ENCODE data around the gene EZH2. TPM values are rescaled to one million over a fixed set of nuclear protein-coding genes. Genes with fewer than 3 reads are reported as not detected.

EZH2 gene
- 40.2 and 46.5 TPM in 2 replicates for total RNA-seq (2022)
- percentile 94 among the genes with signal in this experiment for Bru-seq, nascent RNA
- percentile 87 among the genes with signal in this experiment for BruChase-seq, experiment 1, labeled RNA remaining after a 6-hour chase
- percentile 94 among the genes with signal in this experiment for BruChase-seq, experiment 2, labeled RNA remaining after a 2-hour chase
- long read RNA-seq, transcript EZH2-203 (20 exons, 2,591 nt): major isoform, 16 of 170 reads
- long read RNA-seq, partial matches to known transcripts: 4 of 170 reads
- long read RNA-seq, other reads (novel, unspliced or antisense): 143 of 170 reads

GRCh38 chr7:148884049-148884298, at the start of gene EZH2:
TSS of gene EZH2 (minus strand) at chr7:148884291. CDS start at chr7:148847298, 36,993 bp downstream.
- Mint-ChIP-seq H3K27me3 (ENCODE audit: unreplicated experiment) (no peaks in the 10 kb centered on the region), H3K4me3 (ENCODE audit: low read depth, unreplicated experiment) (peak within 1 kb of the TSS; percentile 88), H3K27ac (ENCODE audit: unreplicated experiment) (peak within 1 kb of the TSS; percentile 92), H3K36me3 (ENCODE audit: insufficient read depth, unreplicated experiment) (peaks cover 44% of the 10 kb centered on the region), H3K9me3 (ENCODE audit: low read depth, unreplicated experiment) (no peaks in the 10 kb centered on the region), H3K4me1 (ENCODE audit: low read depth, unreplicated experiment) (no peaks in the 10 kb centered on the region)
- no peak for DNase-seq
- BruUV-seq (replicated peaks): no TSS peak
- no peak for TF ChIP-seq CTCF (IDR thresholded peaks at IDR 0.05; ENCODE audit: unreplicated experiment)
- CTCF ChIA-PET: no interaction called here
- intact Hi-C loops (cut with micrococcal nuclease; ENCODE audit: unreplicated experiment): loop anchor here (2.0 kb wide), 1 partner anchor 57 kb away; no protein-coding TSS in a partner anchor

- CTCF ChIA-PET: interaction anchor here (0.6 kb wide), 2 partner anchors 17 to 200 kb away, joined by 5 to 7 read pairs; no protein-coding TSS in a partner anchor
- BruUV-seq (replicated peaks): no TSS peak
- no peak for DNase-seq
- TF ChIP-seq CTCF (IDR thresholded peaks at IDR 0.05; ENCODE audit: unreplicated experiment): no peak
- Mint-ChIP-seq H3K36me3 (ENCODE audit: insufficient read depth, unreplicated experiment) (no peaks in the 10 kb centered on the region), H3K27me3 (ENCODE audit: unreplicated experiment) (no peaks in the 10 kb centered on the region), H3K4me1 (ENCODE audit: low read depth, unreplicated experiment) (no peaks in the 10 kb centered on the region), H3K9me3 (ENCODE audit: low read depth, unreplicated experiment) (no peaks in the 10 kb centered on the region), H3K27ac (ENCODE audit: unreplicated experiment) (no peak overlapping the region), H3K4me3 (ENCODE audit: low read depth, unreplicated experiment) (no peak overlapping the region)
- intact Hi-C loops (cut with micrococcal nuclease; ENCODE audit: unreplicated experiment): no loop called here
Measured at GRCh38 chr7:148931470-148931869, 47.4 kb upstream of the EZH2 start.

- Mint-ChIP-seq H3K4me1 (ENCODE audit: low read depth, unreplicated experiment) (no peaks in the 10 kb centered on the region), H3K4me3 (ENCODE audit: low read depth, unreplicated experiment) (no peak overlapping the region), H3K36me3 (ENCODE audit: insufficient read depth, unreplicated experiment) (no peaks in the 10 kb centered on the region), H3K9me3 (ENCODE audit: low read depth, unreplicated experiment) (no peaks in the 10 kb centered on the region), H3K27me3 (ENCODE audit: unreplicated experiment) (no peaks in the 10 kb centered on the region), H3K27ac (ENCODE audit: unreplicated experiment) (no peak overlapping the region)
- CTCF ChIA-PET: no interaction called here
- intact Hi-C loops (cut with micrococcal nuclease; ENCODE audit: unreplicated experiment): no loop called here
- DNase-seq: no peak
- TF ChIP-seq CTCF (IDR thresholded peaks at IDR 0.05; ENCODE audit: unreplicated experiment): no peak
- BruUV-seq (replicated peaks): no TSS peak
Measured at GRCh38 chr7:148930335-148930734, 46.2 kb upstream of the EZH2 start.

- intact Hi-C loops (cut with micrococcal nuclease; ENCODE audit: unreplicated experiment): no loop called here
- H3K4me3 Mint-ChIP-seq (ENCODE audit: low read depth, unreplicated experiment): no peak overlapping the region
- CTCF ChIA-PET: no interaction called here
- H3K9me3 Mint-ChIP-seq (ENCODE audit: low read depth, unreplicated experiment): no peaks in the 10 kb centered on the region
- TF ChIP-seq CTCF (IDR thresholded peaks at IDR 0.05; ENCODE audit: unreplicated experiment): no peak
- no peak for DNase-seq
- no peaks in the 10 kb centered on the region for H3K27me3 Mint-ChIP-seq (ENCODE audit: unreplicated experiment)
- no peaks in the 10 kb centered on the region for H3K4me1 Mint-ChIP-seq (ENCODE audit: low read depth, unreplicated experiment)
- H3K27ac Mint-ChIP-seq (ENCODE audit: unreplicated experiment): no peak overlapping the region
- no TSS peak for BruUV-seq (replicated peaks)
- no peaks in the 10 kb centered on the region for H3K36me3 Mint-ChIP-seq (ENCODE audit: insufficient read depth, unreplicated experiment)
Measured at GRCh38 chr7:148929176-148929575, 45.1 kb upstream of the EZH2 start.
